PFSK-1 (cell line): ENCODE measurements around the gene PIF1.

Source experiments
- FOXP2 ChIP-seq: optimal IDR thresholded peaks from 2 replicates; pipeline ENCODE3; 2011; ENCODE audit warnings: borderline replicate concordance, control low read depth, inconsistent platforms; ENCODE audit not compliant: insufficient read depth; ENCODE audit errors: extremely low read length, extremely low read depth
- POLR2AphosphoS5 ChIP-seq: IDR thresholded peaks from 2 replicates; pipeline ENCODE4 v1.6.1; 2012; ENCODE audit warnings: low read depth, mild to moderate bottlenecking, control low read depth, low read length, moderate library complexity
- REST ChIP-seq, 2 experiments: IDR thresholded peaks; 2 replicates each; pipeline versions ENCODE4 v1.6.1 to v1.8.0; 2011 to 2012; ENCODE audit warnings: low read depth in 2 of 2, low read length in 2 of 2, control low read depth in 1 of 2, inconsistent platforms in 1 of 2, mild to moderate bottlenecking in 1 of 2, moderate library complexity in 1 of 2; ENCODE audit not compliant: insufficient read depth in 1 of 2
- SIN3A ChIP-seq: IDR thresholded peaks from 2 replicates; pipeline ENCODE4 v1.6.1; 2012; ENCODE audit warnings: mild to moderate bottlenecking, low read length, moderate library complexity, borderline replicate concordance; ENCODE audit not compliant: insufficient read depth
- TAF1 ChIP-seq: IDR thresholded peaks from 2 replicates; pipeline ENCODE4 v1.6.1; 2012; ENCODE audit warnings: low read length, control low read depth, borderline replicate concordance; ENCODE audit not compliant: insufficient read depth

GRCh38 chr15:64772488-64772887 is 53.0 kb downstream of the PIF1 start:
- TF ChIP-seq POLR2AphosphoS5 (no peak), SIN3A (no peak), TAF1 (no peak), REST (IDR thresholded peaks at IDR 0.05; ENCODE audit: insufficient read depth in 1 of 2, low read depth in 2 of 2, low read length in 2 of 2) (no peak), FOXP2 (no peak)
